WTC11 (cell line): Measurements from ENCODE around the gene DFFB. TPM values are rescaled to one million over a fixed set of nuclear protein-coding genes. Genes with fewer than 3 reads are reported as not detected.

Experiments used
- ATAC-seq: fragments of 200-7000 bp; cut with Tn5 transposase; 2 replicates; pipeline ENCODE4 v1.10.0; 2021; ENCODE audit warnings: mild to moderate bottlenecking, moderate library complexity
- CTCF ChIA-PET: fragments of 300-600 bp; sonication (Branson Sonifier 250); formaldehyde crosslinking; loops from one replicate; lab custom pipeline; 2021; ENCODE audit warnings: antibody characterized with exemption; lab: Charles Lee
- POLR2A ChIA-PET: fragments of 350-600 bp; sonication (Branson Sonifier 250); formaldehyde crosslinking; loops from one replicate; lab custom pipeline; 2021; ENCODE audit warnings: antibody characterized with exemption; lab: Charles Lee
- DNase-seq: peaks from one replicate; pipeline ENCODE4 v3.0.0; 2021; ENCODE audit warnings: low spot score
- H3K27ac Mint-ChIP-seq: 2 replicates; pipeline ENCODE4 v1.8.0; 2021; ENCODE audit warnings: mixed read lengths
- H3K27me3 Mint-ChIP-seq: 2 replicates; pipeline ENCODE4 v1.8.0; 2021; ENCODE audit warnings: low read depth, mild to moderate bottlenecking, moderate library complexity, mixed read lengths
- H3K36me3 Mint-ChIP-seq: 2 replicates; pipeline ENCODE4 v1.8.0; 2021; ENCODE audit warnings: mixed read lengths
- H3K4me1 Mint-ChIP-seq: 2 replicates; pipeline ENCODE4 v1.8.0; 2022; ENCODE audit warnings: mixed read lengths
- H3K4me3 Mint-ChIP-seq: 2 replicates; pipeline ENCODE4 v1.8.0; 2021; ENCODE audit warnings: mild to moderate bottlenecking, moderate library complexity, mixed read lengths
- H3K9me3 Mint-ChIP-seq: 2 replicates; pipeline ENCODE4 v1.8.0; 2021; ENCODE audit warnings: mixed read lengths
- ATF1 ChIP-seq: sonication (generic); formaldehyde crosslinking; IDR thresholded peaks from 2 replicates; pipeline ENCODE4 v1.8.1; 2023; ENCODE audit warnings: mild to moderate bottlenecking, moderate library complexity, missing genetic modification reagents
- CREB1 ChIP-seq: sonication (generic); formaldehyde crosslinking; IDR thresholded peaks from 2 replicates; pipeline ENCODE4 v1.8.0; 2023; ENCODE audit warnings: mild to moderate bottlenecking, missing genetic modification reagents
- ELF4 ChIP-seq: sonication (generic); formaldehyde crosslinking; IDR thresholded peaks from 2 replicates; pipeline ENCODE4 v1.8.1; 2022; ENCODE audit warnings: low read depth, mild to moderate bottlenecking, moderate library complexity, missing genetic modification reagents
- ETV6 ChIP-seq: sonication (generic); formaldehyde crosslinking; IDR thresholded peaks from 2 replicates; pipeline ENCODE4 v1.8.1; 2022; ENCODE audit warnings: mild to moderate bottlenecking, missing genetic modification reagents
- MYBL2 ChIP-seq: sonication (generic); formaldehyde crosslinking; IDR thresholded peaks from 2 replicates; pipeline ENCODE4 v1.8.1; 2023; ENCODE audit warnings: mild to moderate bottlenecking, moderate library complexity, missing genetic modification reagents
- RELA ChIP-seq: sonication (generic); formaldehyde crosslinking; IDR thresholded peaks from 2 replicates; pipeline ENCODE4 v1.8.1; 2022; ENCODE audit warnings: missing genetic modification reagents, mild to moderate bottlenecking, borderline replicate concordance
- RORB ChIP-seq: fragments of 250-450 bp; sonication (Bioruptor Pico); IDR thresholded peaks from 2 replicates; pipeline ENCODE4 v1.9.0; 2021; ENCODE audit warnings: mild to moderate bottlenecking
- SMAD3 ChIP-seq: sonication (generic); formaldehyde crosslinking; IDR thresholded peaks from 2 replicates; pipeline ENCODE4 v1.8.0; 2022; ENCODE audit warnings: missing genetic modification reagents, mild to moderate bottlenecking, borderline replicate concordance
- TCF7 ChIP-seq: sonication (generic); formaldehyde crosslinking; IDR thresholded peaks from 2 replicates; pipeline ENCODE4 v1.8.0; 2022; ENCODE audit warnings: mild to moderate bottlenecking, low read depth, missing genetic modification reagents, moderate library complexity
- ZBTB21 ChIP-seq: sonication (generic); formaldehyde crosslinking; IDR thresholded peaks from 2 replicates; pipeline ENCODE4 v1.8.1; 2023; ENCODE audit warnings: mild to moderate bottlenecking, missing genetic modification reagents, borderline replicate concordance
- ZNF138 ChIP-seq: sonication (generic); formaldehyde crosslinking; conservative IDR thresholded peaks from 2 replicates; pipeline ENCODE4 v1.8.1; 2022; ENCODE audit warnings: mild to moderate bottlenecking, moderate library complexity, missing genetic modification reagents
- ZNF232 ChIP-seq: sonication (generic); formaldehyde crosslinking; IDR thresholded peaks from 2 replicates; pipeline ENCODE4 v1.8.0; 2022; ENCODE audit warnings: mild to moderate bottlenecking, missing genetic modification reagents
- ZNF416 ChIP-seq: fragments of 250-450 bp; sonication (Bioruptor Pico); IDR thresholded peaks from 2 replicates; pipeline ENCODE4 v1.9.0; 2021; ENCODE audit warnings: mild to moderate bottlenecking, inconsistent platforms
- total RNA-seq: library from RNA; stranded (reverse); gene quantifications from 3 replicates; pipeline ENCODE4 v1.2.3, GENCODE V29; 2021
- TF ChIP-seq, protein P1 (sequence below): sonication (generic); formaldehyde crosslinking; conservative IDR thresholded peaks from 2 replicates; pipeline ENCODE4 v1.8.1; 2022; ENCODE audit warnings: mild to moderate bottlenecking, missing genetic modification reagents
- TF ChIP-seq, protein P2 (sequence below): sonication (generic); formaldehyde crosslinking; IDR thresholded peaks from 2 replicates; pipeline ENCODE4 v1.8.0; 2022; ENCODE audit warnings: mild to moderate bottlenecking, missing genetic modification reagents
- TF ChIP-seq, protein P3 (sequence below): sonication (generic); formaldehyde crosslinking; IDR thresholded peaks from 2 replicates; pipeline ENCODE4 v1.8.1; 2023; ENCODE audit warnings: mild to moderate bottlenecking, moderate library complexity, missing genetic modification reagents
- TF ChIP-seq, protein P4 (sequence below): sonication (generic); formaldehyde crosslinking; IDR thresholded peaks from 2 replicates; pipeline ENCODE4 v1.8.0; 2022; ENCODE audit warnings: mild to moderate bottlenecking, missing genetic modification reagents
- TF ChIP-seq, protein P5 (sequence below): sonication (generic); formaldehyde crosslinking; IDR thresholded peaks from 2 replicates; pipeline ENCODE4 v1.8.1; 2022; ENCODE audit warnings: mild to moderate bottlenecking, missing genetic modification reagents, moderate library complexity, borderline replicate concordance
- TF ChIP-seq, protein P6 (sequence below): sonication (generic); formaldehyde crosslinking; IDR thresholded peaks from 2 replicates; pipeline ENCODE4 v1.8.1; 2023; ENCODE audit warnings: mild to moderate bottlenecking, missing genetic modification reagents
- TF ChIP-seq, protein P7 (sequence below): fragments of 250-450 bp; sonication (Bioruptor Pico); IDR thresholded peaks from 2 replicates; pipeline ENCODE4 v1.9.0; 2021; ENCODE audit warnings: mild to moderate bottlenecking
- TF ChIP-seq, protein P8 (sequence below): sonication (generic); formaldehyde crosslinking; conservative IDR thresholded peaks from 2 replicates; pipeline ENCODE4 v1.8.1; 2023; ENCODE audit warnings: mild to moderate bottlenecking, low read depth, missing genetic modification reagents, moderate library complexity

The DFFB gene
- total RNA-seq, 1 experiment from 2014 or later, result 9.2 TPM

DNA sequence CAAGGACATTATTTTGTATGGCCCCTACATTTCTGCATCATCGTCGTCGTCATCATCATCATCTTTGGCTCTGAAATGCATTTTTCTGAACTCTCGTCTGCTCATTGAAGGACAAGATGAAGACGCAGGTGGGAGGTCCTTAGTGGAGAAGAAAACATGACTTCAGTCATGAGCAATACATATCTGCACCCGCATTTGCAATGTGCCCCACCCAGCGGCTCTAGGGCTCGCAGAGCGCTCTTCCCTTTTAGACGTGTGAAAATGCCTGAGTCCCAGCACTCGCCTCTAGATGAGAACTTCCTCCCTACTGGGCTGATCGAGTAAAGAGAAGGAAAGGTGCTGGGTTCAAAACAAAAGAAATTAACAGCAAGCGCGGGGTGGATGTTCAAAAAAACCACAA lies 32.7 kb downstream of the DFFB start:
- Mint-ChIP-seq H3K27ac (no peak overlapping the region), H3K9me3 (no peaks in the 10 kb centered on the region), H3K4me3 (no peak overlapping the region), H3K4me1 (no peaks in the 10 kb centered on the region), H3K27me3 (no peaks in the 10 kb centered on the region), H3K36me3 (peaks cover 32% of the 10 kb centered on the region)
- TF ChIP-seq, protein P1, sequence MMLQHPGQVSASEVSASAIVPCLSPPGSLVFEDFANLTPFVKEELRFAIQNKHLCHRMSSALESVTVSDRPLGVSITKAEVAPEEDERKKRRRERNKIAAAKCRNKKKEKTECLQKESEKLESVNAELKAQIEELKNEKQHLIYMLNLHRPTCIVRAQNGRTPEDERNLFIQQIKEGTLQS (CRISPR knock-in tag), result no peak
- TF ChIP-seq ZNF138 (CRISPR knock-in tag), result no peak
- no peak for TF ChIP-seq ELF4 (CRISPR knock-in tag)
- TF ChIP-seq ZBTB21, result no peak
- TF ChIP-seq, protein P2, sequence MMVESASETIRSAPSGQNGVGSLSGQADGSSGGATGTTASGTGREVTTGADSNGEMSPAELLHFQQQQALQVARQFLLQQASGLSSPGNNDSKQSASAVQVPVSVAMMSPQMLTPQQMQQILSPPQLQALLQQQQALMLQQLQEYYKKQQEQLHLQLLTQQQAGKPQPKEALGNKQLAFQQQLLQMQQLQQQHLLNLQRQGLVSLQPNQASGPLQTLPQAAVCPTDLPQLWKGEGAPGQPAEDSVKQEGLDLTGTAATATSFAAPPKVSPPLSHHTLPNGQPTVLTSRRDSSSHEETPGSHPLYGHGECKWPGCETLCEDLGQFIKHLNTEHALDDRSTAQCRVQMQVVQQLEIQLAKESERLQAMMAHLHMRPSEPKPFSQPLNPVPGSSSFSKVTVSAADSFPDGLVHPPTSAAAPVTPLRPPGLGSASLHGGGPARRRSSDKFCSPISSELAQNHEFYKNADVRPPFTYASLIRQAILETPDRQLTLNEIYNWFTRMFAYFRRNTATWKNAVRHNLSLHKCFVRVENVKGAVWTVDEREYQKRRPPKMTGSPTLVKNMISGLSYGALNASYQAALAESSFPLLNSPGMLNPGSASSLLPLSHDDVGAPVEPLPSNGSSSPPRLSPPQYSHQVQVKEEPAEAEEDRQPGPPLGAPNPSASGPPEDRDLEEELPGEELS (CRISPR knock-in tag), result no peak
- TF ChIP-seq, protein P3, sequence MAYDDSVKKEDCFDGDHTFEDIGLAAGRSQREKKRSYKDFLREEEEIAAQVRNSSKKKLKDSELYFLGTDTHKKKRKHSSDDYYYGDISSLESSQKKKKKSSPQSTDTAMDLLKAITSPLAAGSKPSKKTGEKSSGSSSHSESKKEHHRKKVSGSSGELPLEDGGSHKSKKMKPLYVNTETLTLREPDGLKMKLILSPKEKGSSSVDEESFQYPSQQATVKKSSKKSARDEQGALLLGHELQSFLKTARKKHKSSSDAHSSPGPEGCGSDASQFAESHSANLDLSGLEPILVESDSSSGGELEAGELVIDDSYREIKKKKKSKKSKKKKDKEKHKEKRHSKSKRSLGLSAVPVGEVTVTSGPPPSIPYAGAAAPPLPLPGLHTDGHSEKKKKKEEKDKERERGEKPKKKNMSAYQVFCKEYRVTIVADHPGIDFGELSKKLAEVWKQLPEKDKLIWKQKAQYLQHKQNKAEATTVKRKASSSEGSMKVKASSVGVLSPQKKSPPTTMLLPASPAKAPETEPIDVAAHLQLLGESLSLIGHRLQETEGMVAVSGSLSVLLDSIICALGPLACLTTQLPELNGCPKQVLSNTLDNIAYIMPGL (CRISPR knock-in tag), result no peak
- TF ChIP-seq TCF7, result no peak
- no peak for TF ChIP-seq RORB (CRISPR knock-in tag)
- TF ChIP-seq ZNF416 (CRISPR knock-in tag), result no peak
- TF ChIP-seq, protein P4, sequence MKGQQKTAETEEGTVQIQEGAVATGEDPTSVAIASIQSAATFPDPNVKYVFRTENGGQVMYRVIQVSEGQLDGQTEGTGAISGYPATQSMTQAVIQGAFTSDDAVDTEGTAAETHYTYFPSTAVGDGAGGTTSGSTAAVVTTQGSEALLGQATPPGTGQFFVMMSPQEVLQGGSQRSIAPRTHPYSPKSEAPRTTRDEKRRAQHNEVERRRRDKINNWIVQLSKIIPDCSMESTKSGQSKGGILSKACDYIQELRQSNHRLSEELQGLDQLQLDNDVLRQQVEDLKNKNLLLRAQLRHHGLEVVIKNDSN (CRISPR knock-in tag), result no peak
- ATAC-seq (no peak), DNase-seq (no peak)
- ChIA-PET CTCF (no interaction called here), POLR2A (no interaction called here)

DNA sequence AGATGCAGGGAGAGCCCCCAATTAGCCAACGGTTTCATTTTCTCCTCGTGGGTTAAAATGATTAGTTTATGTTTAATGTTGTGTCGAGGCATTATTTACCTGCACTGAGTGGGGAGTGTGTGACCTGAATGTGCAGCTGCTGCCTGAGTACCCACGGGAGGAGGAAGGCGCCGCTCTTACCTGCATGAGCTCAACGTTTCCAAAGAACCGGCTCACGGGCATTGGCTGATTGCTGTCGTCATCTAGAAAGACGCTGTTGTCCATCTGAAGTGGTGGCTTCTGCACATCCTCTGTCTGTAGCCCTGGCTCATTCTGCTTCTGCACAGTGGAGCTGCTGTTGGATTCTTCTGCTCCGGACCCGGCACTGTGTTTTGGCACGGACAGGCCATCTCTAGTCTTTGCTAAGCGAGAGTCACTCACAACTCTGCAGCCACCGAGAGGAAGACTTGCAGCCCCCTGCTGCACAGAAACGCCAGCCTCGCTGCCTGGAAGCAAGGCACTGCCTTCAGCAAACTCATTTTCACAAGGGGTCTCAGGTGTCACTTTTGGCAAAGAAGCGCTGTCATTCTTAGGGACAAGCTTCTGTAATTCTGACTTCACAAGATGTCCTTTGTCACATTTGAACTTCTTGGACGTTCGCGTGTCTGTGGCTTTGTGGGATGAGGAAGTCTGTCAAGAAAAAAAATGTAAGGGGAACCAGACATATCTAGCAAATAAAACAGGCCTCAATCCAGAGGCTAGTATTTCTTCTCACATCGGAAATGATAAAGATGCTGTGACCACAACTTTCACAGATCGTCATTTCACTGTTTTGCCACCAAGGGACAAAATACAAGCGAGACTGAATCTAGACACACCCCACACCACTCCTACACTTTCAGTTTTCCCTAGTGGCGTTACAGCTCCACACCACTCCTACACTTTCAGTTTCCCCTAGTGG lies 33.4 kb downstream of the DFFB start:
- DNase-seq (no peak), ATAC-seq (no peak)
- Mint-ChIP-seq H3K27me3 (no peaks in the 10 kb centered on the region), H3K36me3 (peaks cover 33% of the 10 kb centered on the region), H3K27ac (no peak overlapping the region), H3K4me3 (no peak overlapping the region), H3K9me3 (no peaks in the 10 kb centered on the region), H3K4me1 (no peaks in the 10 kb centered on the region)
- ChIA-PET CTCF (interaction anchor here (0.9 kb wide), 1 partner anchor 9 kb away, joined by 3 read pairs; the partner anchor contains the start of gene C1orf174), POLR2A (no interaction called here)
- TF ChIP-seq ZNF232 (CRISPR knock-in tag) (no peak), CREB1 (CRISPR knock-in tag) (no peak), ETV6 (no peak), SMAD3 (CRISPR knock-in tag) (no peak), RELA (CRISPR knock-in tag) (no peak), ATF1 (CRISPR knock-in tag) (no peak), MYBL2 (no peak)
- TF ChIP-seq, protein P5, sequence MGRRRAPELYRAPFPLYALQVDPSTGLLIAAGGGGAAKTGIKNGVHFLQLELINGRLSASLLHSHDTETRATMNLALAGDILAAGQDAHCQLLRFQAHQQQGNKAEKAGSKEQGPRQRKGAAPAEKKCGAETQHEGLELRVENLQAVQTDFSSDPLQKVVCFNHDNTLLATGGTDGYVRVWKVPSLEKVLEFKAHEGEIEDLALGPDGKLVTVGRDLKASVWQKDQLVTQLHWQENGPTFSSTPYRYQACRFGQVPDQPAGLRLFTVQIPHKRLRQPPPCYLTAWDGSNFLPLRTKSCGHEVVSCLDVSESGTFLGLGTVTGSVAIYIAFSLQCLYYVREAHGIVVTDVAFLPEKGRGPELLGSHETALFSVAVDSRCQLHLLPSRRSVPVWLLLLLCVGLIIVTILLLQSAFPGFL (CRISPR knock-in tag), result no peak
- TF ChIP-seq, protein P6, sequence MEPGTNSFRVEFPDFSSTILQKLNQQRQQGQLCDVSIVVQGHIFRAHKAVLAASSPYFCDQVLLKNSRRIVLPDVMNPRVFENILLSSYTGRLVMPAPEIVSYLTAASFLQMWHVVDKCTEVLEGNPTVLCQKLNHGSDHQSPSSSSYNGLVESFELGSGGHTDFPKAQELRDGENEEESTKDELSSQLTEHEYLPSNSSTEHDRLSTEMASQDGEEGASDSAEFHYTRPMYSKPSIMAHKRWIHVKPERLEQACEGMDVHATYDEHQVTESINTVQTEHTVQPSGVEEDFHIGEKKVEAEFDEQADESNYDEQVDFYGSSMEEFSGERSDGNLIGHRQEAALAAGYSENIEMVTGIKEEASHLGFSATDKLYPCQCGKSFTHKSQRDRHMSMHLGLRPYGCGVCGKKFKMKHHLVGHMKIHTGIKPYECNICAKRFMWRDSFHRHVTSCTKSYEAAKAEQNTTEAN (CRISPR knock-in tag), result no peak
- TF ChIP-seq, protein P7, sequence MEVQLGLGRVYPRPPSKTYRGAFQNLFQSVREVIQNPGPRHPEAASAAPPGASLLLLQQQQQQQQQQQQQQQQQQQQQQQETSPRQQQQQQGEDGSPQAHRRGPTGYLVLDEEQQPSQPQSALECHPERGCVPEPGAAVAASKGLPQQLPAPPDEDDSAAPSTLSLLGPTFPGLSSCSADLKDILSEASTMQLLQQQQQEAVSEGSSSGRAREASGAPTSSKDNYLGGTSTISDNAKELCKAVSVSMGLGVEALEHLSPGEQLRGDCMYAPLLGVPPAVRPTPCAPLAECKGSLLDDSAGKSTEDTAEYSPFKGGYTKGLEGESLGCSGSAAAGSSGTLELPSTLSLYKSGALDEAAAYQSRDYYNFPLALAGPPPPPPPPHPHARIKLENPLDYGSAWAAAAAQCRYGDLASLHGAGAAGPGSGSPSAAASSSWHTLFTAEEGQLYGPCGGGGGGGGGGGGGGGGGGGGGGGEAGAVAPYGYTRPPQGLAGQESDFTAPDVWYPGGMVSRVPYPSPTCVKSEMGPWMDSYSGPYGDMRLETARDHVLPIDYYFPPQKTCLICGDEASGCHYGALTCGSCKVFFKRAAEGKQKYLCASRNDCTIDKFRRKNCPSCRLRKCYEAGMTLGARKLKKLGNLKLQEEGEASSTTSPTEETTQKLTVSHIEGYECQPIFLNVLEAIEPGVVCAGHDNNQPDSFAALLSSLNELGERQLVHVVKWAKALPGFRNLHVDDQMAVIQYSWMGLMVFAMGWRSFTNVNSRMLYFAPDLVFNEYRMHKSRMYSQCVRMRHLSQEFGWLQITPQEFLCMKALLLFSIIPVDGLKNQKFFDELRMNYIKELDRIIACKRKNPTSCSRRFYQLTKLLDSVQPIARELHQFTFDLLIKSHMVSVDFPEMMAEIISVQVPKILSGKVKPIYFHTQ, result no peak
- TF ChIP-seq, protein P8, sequence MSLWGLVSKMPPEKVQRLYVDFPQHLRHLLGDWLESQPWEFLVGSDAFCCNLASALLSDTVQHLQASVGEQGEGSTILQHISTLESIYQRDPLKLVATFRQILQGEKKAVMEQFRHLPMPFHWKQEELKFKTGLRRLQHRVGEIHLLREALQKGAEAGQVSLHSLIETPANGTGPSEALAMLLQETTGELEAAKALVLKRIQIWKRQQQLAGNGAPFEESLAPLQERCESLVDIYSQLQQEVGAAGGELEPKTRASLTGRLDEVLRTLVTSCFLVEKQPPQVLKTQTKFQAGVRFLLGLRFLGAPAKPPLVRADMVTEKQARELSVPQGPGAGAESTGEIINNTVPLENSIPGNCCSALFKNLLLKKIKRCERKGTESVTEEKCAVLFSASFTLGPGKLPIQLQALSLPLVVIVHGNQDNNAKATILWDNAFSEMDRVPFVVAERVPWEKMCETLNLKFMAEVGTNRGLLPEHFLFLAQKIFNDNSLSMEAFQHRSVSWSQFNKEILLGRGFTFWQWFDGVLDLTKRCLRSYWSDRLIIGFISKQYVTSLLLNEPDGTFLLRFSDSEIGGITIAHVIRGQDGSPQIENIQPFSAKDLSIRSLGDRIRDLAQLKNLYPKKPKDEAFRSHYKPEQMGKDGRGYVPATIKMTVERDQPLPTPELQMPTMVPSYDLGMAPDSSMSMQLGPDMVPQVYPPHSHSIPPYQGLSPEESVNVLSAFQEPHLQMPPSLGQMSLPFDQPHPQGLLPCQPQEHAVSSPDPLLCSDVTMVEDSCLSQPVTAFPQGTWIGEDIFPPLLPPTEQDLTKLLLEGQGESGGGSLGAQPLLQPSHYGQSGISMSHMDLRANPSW (CRISPR knock-in tag), result no peak
